SK-N-MC (cell line): ENCODE measurements around the gene CLEC16A.

Source experiments
- EZH2 ChIP-seq: fragments of 200-600 bp; sonication (generic); IDR thresholded peaks from one replicate; pipeline ENCODE4 v1.6.1; 2017; ENCODE audit warnings: antibody characterized with exemption
- FOXP2 ChIP-seq: optimal IDR thresholded peaks from 2 replicates; pipeline ENCODE3; 2011; ENCODE audit warnings: mild to moderate bottlenecking, moderate library complexity; ENCODE audit not compliant: insufficient read depth; ENCODE audit errors: extremely low read length, control extremely low read depth
- POLR2AphosphoS5 ChIP-seq: IDR thresholded peaks from 2 replicates; pipeline ENCODE4 v1.6.1; 2012; ENCODE audit warnings: mild to moderate bottlenecking, low read depth, low read length, borderline replicate concordance

GRCh38 chr16:11074131-11074530 lies 129.8 kb downstream of the CLEC16A start:
- TF ChIP-seq EZH2 (no peak), POLR2AphosphoS5 (no peak), FOXP2 (no peak)
